Nephron (organoid): ENCODE data around the gene COA7.

Source experiments
- H3K27ac Mint-ChIP-seq, 3 experiments: 2 replicates each; pipeline ENCODE4 v1.8.0; 2020; ENCODE audit warnings: mixed read lengths in 3 of 3, mild to moderate bottlenecking in 2 of 3, moderate library complexity in 1 of 3
- H3K27me3 Mint-ChIP-seq: 2 replicates; pipeline ENCODE4 v1.8.0; 2021; ENCODE audit warnings: low read depth, mild to moderate bottlenecking, moderate library complexity, mixed read lengths
- H3K36me3 Mint-ChIP-seq: 2 replicates; pipeline ENCODE4 v1.8.0; 2020; ENCODE audit warnings: low read depth, mixed read lengths
- H3K4me1 Mint-ChIP-seq: 2 replicates; pipeline ENCODE4 v1.8.0; 2020; ENCODE audit warnings: mixed read lengths
- H3K4me3 Mint-ChIP-seq, 3 experiments: 2 replicates each; pipeline ENCODE4 v1.8.0; 2020; ENCODE audit warnings: mild to moderate bottlenecking in 3 of 3, mixed read lengths in 3 of 3, moderate library complexity in 2 of 3
- H3K9me3 Mint-ChIP-seq: 2 replicates; pipeline ENCODE4 v1.8.0; 2020; ENCODE audit warnings: mixed read lengths
- TF ChIP-seq, protein P1 (sequence below), 3 experiments: fragments of 200-600 bp; sonication (generic); IDR thresholded peaks; one replicate each; pipeline ENCODE4 v1.5.0; 2021; ENCODE audit warnings: antibody characterized with exemption in 3 of 3; ENCODE audit not compliant: unreplicated experiment in 3 of 3

Gene COA7

GRCh38 chr1:52684545-52684944 is 13.6 kb downstream of the COA7 start:
- TF ChIP-seq, protein P1, sequence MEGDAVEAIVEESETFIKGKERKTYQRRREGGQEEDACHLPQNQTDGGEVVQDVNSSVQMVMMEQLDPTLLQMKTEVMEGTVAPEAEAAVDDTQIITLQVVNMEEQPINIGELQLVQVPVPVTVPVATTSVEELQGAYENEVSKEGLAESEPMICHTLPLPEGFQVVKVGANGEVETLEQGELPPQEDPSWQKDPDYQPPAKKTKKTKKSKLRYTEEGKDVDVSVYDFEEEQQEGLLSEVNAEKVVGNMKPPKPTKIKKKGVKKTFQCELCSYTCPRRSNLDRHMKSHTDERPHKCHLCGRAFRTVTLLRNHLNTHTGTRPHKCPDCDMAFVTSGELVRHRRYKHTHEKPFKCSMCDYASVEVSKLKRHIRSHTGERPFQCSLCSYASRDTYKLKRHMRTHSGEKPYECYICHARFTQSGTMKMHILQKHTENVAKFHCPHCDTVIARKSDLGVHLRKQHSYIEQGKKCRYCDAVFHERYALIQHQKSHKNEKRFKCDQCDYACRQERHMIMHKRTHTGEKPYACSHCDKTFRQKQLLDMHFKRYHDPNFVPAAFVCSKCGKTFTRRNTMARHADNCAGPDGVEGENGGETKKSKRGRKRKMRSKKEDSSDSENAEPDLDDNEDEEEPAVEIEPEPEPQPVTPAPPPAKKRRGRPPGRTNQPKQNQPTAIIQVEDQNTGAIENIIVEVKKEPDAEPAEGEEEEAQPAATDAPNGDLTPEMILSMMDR (IDR thresholded peaks at IDR 0.05; ENCODE audit: unreplicated experiment in 3 of 3) = no peak
- no peaks in the 10 kb centered on the region for H3K9me3 Mint-ChIP-seq
- no peak overlapping the region for H3K4me3 Mint-ChIP-seq
- no peak overlapping the region for H3K27ac Mint-ChIP-seq
- peaks cover 8% of the 10 kb centered on the region for H3K4me1 Mint-ChIP-seq
- peaks cover 17% of the 10 kb centered on the region for H3K36me3 Mint-ChIP-seq
- no peaks in the 10 kb centered on the region for H3K27me3 Mint-ChIP-seq

GRCh38 chr1:52683367-52683940 is 14.7 kb downstream of the COA7 start:
- peaks cover 14% of the 10 kb centered on the region for H3K36me3 Mint-ChIP-seq
- no peaks in the 10 kb centered on the region for H3K9me3 Mint-ChIP-seq
- H3K4me3 Mint-ChIP-seq = no peak overlapping the region
- TF ChIP-seq, protein P1 (IDR thresholded peaks at IDR 0.05; ENCODE audit: unreplicated experiment in 3 of 3) = no peak
- H3K4me1 Mint-ChIP-seq = peaks cover 19% of the 10 kb centered on the region
- H3K27ac Mint-ChIP-seq = no peak overlapping the region
- no peaks in the 10 kb centered on the region for H3K27me3 Mint-ChIP-seq

DNA sequence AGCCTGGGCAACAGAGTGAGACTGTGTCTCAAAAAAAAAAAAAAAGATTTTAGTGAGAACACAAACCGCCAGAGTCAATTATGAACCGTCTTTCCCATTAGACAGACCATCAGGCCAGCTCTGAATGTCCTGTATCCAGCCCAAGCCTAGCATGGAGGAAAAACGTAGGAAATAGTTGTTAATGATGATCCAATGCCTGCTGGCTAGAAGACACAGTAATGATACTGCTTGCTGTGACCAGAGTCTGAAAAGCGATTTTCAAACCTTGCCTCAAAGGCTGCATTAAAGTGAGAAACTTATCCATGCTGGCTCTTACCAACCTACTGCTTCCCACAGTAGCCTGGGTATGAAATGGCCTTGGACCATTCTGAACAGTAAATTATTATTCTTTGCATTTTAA is 17.0 kb downstream of the COA7 start:
- Mint-ChIP-seq H3K27me3 (peaks cover 4% of the 10 kb centered on the region), H3K27ac (no peak overlapping the region), H3K4me3 (no peak overlapping the region), H3K36me3 (peaks cover 5% of the 10 kb centered on the region), H3K4me1 (peaks cover 31% of the 10 kb centered on the region), H3K9me3 (no peaks in the 10 kb centered on the region)
- TF ChIP-seq, protein P1 (IDR thresholded peaks at IDR 0.05; ENCODE audit: unreplicated experiment in 3 of 3) = no peak

DNA sequence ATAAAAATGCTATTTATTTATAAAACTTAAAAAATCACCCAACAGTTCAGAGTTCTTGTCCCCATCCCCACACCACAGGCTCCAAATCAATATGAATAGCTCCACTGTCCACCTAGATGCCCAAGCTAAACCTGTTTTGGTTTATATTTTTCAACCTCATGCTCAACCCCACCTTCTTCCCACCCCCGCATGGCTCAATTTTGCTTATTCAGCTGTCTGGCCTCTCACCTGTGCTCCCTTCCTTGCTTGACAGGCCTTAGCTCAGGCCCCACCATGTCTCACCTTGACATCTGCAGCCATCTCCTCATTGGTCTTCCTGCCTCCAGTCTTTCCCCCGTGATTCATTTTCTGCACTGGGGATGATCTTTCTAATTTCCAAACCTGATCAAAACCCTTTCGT is 17.8 kb downstream of the COA7 start:
- H3K4me1 Mint-ChIP-seq = peaks cover 28% of the 10 kb centered on the region
- peaks cover 2% of the 10 kb centered on the region for H3K36me3 Mint-ChIP-seq
- peaks cover 4% of the 10 kb centered on the region for H3K27me3 Mint-ChIP-seq
- TF ChIP-seq, protein P1 (IDR thresholded peaks at IDR 0.05; ENCODE audit: unreplicated experiment in 3 of 3) = no peak
- H3K27ac Mint-ChIP-seq = no peak overlapping the region
- no peaks in the 10 kb centered on the region for H3K9me3 Mint-ChIP-seq
- H3K4me3 Mint-ChIP-seq = no peak overlapping the region

- Mint-ChIP-seq H3K27ac (peak overlapping the region; percentile 29 to 69 (median 40)), H3K9me3 (no peaks in the 10 kb centered on the region), H3K27me3 (peaks cover 4% of the 10 kb centered on the region), H3K36me3 (no peaks in the 10 kb centered on the region), H3K4me3 (no peak overlapping the region), H3K4me1 (peaks cover 35% of the 10 kb centered on the region)
- TF ChIP-seq, protein P1 (IDR thresholded peaks at IDR 0.05; ENCODE audit: unreplicated experiment in 3 of 3) = no peak
Measured at GRCh38 chr1:52679498-52679897, 18.6 kb downstream of the COA7 start.

- TF ChIP-seq, protein P1 (IDR thresholded peaks at IDR 0.05; ENCODE audit: unreplicated experiment in 3 of 3) = no peak
- Mint-ChIP-seq H3K27me3 (peaks cover 4% of the 10 kb centered on the region), H3K4me1 (peaks cover 35% of the 10 kb centered on the region), H3K27ac (peak overlapping the region; percentile 29 to 69 (median 40)), H3K9me3 (no peaks in the 10 kb centered on the region), H3K4me3 (no peak overlapping the region), H3K36me3 (no peaks in the 10 kb centered on the region)
Measured at GRCh38 chr1:52679048-52679447, 19.1 kb downstream of the COA7 start.
